Amniotic epithelial cell (primary cell): ENCODE results near the gene THSD4.
A peak's percentile ranks its signal among the peaks of the same experiment; 100 is the strongest.
"Not testable (repeated sequence)": the region's sequence is repeated elsewhere in the genome, so short reads cannot be mapped to it uniquely, and the experiment has no call there.

ENCODE experiments used
- DNase-seq: peaks from one replicate; pipeline ENCODE4 v3.0.0-alpha.2; 2010; ENCODE audit warnings: low read depth

The THSD4 gene

DNA sequence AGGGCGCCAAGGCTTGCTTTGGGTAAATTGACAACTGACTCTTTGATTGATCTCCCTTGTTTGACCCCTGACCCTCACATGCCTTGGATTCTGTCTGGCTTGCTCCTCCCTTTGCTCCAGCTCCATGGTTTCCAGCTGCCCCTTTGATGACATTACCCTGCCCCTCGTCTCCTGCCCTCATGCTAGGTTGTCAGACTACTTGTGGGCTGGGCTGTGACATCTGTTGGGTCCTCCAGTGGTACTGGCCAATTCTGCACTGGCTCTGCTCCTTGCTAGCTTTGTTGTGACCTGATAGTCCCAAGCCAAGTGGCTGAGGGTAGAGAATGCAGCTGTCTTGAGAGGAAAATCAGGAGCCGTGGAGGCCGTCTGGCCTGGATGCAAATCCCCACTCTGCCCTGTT, 6.2 kb downstream of the THSD4 start:
- no peak for DNase-seq

DNA sequence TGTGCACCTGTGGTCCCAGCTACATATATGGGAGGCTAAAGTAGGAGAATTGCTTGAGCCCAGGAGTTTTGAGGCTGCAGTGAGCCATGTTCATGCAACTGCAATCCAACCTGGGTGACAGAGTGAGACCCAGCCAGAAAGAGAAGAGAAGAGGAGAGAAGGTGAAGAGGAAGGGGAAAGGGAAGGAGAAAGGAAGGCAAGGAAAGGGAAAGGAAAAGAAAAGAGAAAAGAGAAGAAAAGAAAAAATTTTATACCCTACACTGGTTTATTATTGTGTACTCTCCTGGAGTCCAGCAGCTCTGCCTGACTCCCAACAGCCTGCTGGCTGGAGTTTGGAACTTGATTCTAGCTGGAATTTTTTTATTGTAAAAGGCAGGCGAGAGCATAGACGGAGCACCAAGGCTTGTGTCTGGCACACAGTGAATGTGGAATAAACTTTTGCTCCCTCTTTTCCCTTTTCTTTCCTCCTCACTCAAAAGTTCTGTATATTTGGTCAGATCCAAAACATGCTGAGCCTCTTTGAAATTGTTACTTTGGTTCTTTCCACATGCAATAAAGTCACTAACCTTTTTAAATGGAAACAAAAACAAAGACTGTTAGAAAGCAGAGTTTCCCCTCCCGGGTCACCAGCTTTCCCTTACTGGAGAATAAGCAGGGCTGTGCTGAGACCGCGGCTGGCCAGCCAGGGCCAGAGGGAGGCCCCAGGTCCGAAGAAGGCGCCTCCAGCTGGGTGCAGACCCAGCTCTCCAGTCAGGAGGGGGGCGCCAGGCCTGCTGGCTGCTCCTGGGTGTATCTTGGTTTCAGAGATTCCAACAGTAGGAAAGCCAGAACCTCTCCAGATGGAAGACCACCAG, 9.9 kb downstream of the THSD4 start:
- DNase-seq = no peak

DNA sequence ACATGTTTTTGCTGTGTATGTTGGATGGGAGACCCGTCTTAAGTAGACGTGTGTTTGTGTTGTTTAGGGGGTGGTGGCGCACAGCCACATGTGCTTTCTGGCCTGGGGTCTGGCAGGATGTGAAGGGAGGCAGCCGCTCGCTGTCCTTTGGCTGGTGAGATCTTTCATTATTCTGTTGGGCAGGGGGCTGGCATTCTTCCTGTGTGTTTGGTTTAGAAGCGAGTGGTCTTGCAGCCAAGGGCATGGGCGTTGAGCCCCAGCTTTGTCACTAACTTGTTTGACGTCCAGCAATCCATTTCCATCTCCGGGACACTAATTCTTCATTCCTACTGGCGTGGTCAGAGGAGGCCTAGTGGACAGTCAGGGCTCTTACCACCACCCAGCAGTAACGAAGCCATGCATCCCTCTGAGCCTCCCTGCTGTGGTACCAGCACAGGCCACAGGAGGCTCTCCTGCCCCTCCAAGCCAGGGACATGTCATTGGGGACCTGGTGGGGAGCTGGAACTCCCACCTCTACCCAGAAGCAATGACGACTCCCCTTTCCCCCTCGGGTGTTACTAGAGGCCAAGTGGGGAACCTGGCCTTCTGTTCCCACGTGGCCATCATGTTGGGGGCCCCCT, 10.7 kb downstream of the THSD4 start:
- no peak for DNase-seq

DNA sequence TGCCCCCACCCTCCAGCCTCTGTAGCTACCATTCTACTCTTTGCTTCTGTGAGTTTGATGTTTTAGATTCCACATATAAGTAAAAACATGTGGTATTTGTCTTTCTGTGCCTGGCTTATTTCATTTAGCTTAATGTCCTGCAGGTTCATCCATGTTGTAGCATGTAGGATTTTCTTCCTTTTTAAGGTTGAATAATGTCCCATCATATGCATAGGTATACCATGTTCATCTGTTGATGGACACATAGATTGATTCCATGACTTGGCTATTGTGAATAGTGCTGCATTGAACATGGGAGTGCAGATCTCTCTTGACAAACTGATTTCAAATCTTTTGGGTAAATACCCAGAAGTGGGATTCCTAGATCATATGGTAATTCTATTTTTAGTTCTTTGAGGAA, 11.8 kb downstream of the THSD4 start:
- no peak for DNase-seq

DNA sequence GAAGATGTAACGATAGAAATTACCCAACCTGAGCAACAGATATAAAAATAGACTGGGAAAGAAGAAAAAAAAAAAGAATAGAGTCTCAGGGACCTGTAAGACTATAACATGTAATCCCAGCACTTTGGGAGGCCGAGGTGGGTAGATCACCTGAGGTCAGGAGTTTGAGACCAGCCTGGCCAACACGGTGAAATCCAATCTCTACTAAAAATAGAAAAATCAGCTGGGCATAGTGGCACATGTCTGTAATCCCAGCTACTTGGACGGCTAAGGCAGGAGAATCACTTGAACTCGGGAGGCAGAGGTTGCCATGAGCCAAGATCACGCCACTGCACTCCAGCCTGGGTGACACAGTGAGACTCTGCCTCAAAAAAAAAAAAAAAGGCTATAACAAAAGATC, 12.9 kb downstream of the THSD4 start:
- DNase-seq = not testable (repeated sequence)

DNA sequence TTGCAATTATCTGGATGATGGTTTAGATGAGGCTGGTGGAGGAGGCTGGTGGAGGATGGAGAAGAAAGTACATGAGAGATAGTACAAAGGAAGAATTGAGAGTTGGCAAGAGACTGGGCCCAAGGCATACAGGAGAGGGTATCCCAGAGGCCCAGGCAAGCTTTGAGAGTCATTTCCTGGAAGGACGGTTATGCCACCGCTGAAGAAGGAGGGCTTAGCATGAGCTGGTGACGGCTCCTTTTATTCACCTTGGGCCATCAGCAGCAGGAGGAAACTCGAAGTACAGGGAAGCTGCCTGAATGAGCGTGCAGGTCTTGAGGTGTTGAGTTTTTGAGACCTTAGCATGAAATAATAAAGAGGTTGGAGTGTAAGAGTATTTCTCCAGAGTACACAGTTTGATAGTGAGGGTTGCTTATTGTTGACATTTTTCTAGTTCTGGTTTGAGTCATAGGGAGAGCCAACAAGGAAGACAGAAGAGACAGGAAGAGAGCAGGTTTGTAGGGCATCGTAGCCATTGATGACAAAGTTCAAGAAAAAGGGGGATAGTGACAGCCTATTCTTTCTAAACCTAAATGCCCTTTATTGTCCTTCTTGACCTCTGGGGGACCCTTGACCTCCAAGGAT, 13.8 kb downstream of the THSD4 start:
- no peak for DNase-seq

DNA sequence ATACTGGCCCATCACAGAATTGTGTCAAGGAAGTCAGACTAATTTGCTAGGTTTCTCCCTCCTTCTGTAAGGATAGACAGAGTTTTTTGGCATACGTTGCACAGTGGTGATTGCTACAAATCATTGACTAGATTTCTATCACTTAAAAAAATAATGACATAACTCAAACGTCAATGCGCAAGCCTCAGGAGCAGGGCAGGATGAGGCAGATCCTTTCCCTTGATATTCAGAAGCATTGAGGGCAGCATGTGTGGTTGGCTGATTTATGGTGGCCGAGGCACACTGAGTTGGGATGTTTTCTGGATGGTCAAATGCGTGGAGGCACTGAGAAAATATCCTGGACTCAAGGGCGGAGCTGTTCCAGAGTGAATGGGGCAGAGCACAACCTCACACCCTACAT, 14.4 kb downstream of the THSD4 start:
- no peak for DNase-seq

DNA sequence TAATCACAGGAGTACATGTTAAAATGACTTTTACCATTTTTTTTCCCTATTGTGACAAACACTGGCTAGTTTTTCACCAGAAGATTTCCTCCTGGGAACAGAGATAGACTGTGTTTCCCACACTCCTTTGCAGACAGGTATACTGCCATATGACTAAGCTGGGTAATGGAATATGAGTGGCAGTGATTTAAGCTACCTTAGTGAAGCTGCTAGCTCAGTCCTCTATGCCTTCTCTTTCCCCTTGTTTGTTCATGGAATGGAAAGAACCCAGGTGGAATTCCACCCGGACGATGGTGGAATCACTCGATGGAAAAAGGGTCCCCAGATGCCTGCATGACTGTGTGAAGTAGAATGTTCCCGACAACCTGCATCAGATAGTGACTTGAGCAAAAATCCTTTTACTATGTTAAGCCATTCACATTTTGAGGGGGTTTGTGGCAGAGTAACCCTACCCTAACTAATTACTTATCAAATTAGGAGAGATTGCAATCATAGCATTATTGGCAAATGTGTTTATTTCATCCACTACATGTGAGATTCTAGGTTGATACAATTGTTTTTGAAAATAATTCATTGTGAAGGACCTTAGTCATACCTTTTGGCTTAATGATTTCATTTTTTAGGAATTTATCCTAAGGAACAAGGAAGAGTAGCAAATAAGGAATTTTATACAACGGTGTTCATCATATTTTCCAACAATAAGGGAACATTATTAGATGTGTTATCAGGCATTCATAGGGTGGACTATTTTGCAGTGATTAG, 16.5 kb downstream of the THSD4 start:
- DNase-seq = no peak

DNA sequence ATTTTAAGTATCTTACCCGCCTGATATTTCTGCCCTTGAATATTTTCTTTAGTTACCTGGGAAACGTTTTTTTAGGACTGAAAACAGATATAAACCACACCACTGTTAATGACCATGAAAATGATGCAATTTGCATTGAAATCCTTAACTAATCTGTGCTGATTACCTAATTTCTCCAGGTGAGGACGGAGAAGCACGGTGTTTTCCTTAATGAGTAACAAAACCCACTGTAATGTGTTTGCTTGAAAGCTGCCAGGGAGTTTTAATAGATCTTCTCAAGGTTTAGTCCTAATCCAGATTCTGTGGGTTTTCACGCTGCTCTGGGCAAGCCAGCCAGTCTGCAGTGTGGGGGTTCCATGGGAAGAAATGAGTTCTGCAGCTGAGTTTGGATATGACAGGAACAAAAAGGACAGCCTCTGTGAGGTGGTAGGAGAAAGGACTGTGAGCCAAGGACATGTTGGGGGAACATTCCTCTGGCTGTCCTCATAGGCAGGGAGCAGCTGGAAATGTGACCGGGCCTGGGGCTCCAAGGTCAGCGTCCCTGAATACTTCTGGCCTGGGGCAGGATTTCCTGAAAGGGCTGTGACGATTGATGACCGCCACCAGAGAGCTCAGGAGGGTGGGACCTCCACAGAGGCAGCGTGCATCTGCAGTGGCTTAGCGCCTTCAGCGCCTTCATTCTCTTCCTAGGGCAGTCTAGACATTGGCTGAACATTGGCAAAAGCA, 18.6 kb downstream of the THSD4 start:
- DNase-seq = peak; percentile 20

DNA sequence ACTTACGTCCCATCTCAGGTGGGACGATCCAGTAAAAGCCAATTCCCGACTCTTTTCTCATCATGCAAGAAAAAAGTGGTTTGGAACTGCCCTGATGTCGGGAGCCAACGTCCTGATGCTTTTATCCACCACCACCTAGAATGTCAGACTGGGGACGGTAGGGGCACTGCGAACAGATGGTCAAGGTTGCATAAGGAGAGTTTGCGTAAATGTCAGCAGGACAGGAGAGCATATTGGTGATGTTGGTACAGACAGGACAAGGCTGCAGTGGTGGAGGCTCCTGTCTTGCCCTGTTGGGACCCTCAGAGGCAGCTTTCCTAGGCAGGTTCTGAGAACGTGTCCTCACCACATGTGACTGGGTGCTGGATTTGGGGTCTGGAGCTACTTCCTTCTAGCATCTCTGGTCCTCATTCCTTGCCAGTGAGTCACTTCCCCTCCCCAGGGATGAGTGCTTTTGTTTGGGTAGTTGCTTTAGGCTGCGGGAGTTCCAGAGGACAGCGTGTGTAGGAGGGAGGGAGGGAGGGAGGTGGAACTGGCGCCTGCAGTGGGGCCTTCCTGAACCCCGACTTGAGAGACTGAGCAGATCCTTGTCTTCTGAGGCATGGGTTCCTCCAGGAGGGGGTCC, 21.0 kb downstream of the THSD4 start:
- DNase-seq = peak; percentile 60

DNA sequence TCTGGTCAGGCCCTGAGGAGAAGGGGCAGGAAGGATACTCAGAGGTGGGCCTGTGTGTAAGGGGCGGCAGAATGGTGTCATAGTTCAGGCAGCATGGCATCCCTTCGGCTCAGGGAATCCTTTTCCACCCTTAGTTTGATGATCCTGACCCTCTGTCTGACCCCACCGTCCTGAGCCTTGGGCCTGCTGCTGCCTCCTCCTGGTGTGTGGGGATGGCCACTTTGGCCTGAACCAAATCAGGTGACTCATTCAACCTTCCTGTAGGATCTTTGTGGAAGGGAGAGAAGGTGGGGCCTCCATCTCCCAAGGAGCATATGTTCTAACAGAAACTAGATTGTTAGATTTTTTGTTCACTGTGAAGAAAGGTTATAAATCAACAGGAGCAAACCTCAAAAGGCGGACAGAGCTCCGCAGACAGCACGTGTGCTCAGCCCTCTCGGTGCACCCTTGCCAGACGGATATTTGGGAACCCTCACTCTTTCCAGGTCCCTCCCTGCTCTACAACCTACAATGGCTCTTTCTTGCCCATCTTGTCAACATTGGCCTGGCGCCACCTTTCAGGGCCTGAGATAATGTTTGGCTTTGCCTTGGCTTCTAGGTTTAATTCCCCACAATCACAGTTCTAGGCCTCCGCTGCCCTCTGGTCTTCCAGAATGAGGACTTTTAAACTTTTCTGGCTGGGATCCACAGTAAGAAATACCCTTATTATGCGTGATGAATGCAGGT, 21.7 kb downstream of the THSD4 start:
- DNase-seq = peak; percentile 56

DNA sequence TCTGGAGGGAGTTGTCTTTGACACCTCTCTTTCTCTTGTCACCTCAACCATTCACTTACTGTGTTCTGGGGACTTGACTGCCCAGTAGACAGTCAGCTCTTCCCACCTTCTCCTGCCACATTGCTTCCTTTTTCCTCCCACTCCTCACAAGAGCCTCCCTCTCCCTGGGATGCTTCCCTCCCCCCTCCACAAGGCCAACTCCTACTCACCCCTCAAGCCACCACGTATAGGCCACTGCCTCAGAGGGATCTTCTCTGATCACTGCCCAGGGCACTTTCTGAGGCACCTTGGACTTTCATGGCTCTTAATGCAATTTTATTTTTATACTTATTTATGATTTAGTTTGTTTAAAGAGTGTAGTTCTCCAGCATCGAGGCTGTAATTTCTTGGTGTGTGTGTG, 23.2 kb downstream of the THSD4 start:
- DNase-seq = no peak

DNA sequence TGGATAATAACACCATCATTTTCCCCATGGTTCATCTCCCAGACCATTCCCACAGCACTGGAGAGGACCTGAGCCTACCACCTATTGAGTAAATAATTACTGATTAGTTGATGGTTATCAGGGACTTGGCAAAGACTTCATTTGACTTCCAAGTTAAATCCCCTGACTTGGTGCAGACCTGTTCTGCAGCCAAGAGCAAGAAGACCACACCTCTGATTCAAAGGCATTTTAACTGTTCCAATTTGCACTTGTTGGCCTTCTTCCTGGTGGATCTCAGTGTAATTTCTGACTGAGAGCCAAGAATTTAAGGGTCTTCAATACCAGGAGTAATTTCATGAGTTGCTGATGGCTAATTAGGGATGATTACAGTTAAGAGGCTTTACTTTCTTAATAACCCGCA, 24.0 kb downstream of the THSD4 start:
- no peak for DNase-seq

DNA sequence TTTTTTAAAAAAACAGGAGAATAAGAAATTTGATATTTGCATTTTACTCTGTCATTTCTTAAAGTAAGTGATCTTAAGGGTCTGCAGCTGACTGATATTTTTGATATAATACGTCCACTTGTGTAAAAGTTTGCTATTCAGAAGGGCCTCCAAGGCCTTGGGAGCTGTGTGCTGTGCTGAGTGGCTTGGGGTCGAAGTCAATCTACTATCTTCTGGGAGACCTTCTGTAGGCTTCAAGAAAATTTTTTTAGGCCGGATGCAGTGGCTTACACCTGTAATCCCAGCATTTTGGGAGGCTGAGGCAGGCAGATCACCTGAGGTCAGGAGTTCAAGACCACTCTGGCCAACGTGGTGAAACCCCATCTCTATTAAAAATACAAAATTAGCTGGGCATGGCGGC, 26.3 kb downstream of the THSD4 start:
- no peak for DNase-seq

DNA sequence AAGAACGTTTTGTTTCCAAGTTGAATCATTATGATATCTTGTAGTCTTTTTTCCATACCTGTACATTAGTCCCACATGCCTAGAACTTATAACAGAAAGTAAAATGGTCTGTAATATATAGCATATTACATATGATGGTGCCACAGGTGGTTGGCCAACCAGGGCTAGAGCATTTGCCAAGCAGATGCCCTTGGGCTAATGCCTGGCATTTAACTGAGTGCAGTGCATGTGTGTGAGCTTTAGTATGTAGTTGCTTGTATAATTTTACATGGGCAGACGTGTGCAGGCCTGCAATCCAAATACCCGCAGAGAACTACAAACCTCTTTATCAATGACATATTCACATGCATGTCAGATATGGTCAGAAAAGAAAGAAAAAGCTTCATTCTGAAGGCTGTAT, 27.5 kb downstream of the THSD4 start:
- DNase-seq = no peak

DNA sequence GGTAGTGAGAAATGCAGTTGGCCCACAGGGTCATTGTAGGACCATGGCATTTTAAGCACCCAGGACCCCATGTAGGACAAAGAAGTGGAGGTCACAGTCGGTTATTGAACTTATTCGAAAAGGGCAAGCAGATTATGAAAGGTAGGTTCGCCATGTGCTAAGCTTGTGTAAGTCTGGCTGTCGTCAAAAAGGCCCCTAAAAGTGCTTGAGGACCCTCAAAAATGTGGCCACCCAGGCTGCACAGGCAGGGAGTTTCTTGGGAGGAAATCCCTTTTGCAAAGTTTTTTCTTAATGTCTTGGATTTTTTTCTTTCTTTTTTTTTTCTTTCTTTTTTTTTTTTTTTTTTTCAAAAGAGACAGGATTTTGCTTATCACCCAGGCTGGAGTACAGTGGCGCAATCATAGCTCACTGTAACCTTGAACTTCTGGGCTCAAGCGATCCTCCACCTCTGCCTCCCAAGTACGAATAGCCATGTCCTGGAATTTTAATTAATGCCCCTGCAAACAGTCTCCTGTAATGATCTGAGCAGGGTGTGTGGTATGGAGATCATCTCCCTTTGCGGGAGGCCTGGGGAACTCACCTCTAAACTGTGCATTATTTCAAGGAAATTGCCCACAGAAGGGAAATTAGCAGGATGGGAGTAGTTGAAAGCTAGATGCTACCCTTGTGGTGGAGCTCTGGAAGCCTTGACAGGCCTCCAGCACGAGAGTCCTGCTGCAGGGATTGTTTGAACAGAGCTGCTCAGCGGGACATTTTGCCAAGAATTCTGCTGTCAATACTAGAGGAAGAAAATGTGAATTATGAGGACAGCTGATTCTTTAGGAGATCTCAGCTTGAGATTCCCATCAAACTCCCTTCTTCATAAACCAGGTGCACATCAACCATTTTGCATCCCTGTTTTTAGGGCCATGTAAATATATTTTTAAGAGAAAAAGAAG, 28.4 kb downstream of the THSD4 start:
- DNase-seq = peak; percentile 50

DNA sequence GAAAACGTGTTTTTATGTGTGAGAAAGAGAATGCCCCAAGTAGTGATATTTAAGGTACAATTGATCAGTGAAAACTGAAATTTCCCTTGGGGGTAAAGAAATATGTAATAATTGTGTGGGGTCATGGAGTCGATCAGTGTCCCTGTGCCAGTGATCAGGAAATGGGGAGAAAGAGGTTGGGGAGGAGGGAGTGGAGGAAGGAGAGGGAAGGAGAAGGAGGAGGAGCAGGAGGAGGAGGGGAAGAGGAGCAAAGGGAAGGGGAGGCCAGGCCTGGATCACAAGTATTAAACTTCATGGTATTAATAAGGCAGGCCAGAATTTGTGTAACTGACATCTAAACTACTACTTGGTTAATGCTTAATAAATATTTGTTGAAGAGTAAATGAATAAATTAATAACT, 30.4 kb downstream of the THSD4 start:
- DNase-seq = no peak

DNA sequence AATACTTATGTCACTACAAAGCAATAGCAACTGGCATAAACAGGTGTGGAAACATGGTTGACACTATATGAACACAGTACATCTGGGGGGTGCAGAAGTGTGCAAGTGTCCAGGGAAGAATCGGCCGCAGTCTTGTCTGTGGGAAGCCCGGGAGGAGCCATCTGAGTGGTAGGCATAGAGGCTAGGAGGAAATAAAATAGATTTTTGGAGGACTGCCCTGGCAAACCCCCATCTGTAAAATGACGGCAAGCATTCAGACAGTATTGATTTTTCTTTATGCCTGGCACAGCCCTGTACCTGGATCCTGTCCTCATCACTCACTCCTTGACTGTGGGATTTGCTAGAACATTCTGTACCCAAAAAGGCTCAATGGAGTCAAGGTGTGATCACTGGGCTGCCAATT, 31.3 kb downstream of the THSD4 start:
- no peak for DNase-seq

DNA sequence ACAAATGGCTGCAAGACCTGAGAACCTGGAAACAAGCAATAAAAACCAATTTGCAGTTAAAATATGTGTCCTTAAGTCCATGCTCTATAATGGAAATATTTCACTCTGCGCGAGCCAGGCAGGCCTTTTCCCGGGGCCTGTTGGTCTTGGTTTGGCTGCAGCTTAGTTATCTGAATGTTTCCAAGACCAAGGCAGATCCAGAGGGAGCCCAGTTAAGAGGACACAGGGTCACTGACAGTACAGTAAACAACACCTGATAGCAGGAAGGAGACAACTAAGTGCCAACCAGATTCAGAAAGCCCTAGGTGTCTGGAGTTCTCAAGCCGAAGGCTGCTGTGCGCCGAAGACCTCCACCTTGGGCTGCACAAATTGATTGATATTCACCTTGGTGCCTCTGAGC, 32.8 kb downstream of the THSD4 start:
- no peak for DNase-seq
